RWPE2 (cell line): ENCODE data around the gene ING3.

Experiments
- ATAC-seq: fragments of 200-7000 bp; cut with Tn5 transposase; 3 replicates; pipeline ENCODE4 v1.9.1; 2021; ENCODE audit warnings: low read depth
- DNase-seq: peaks from one replicate; pipeline ENCODE4 v3.0.0-alpha.2; 2020; ENCODE audit warnings: low spot score
- H3K27ac ChIP-seq: fragments of 450-650 bp; 2 replicates; pipeline ENCODE4 v1.5.1; 2017; ENCODE audit warnings: mild to moderate bottlenecking; ENCODE audit not compliant: poor library complexity, severe bottlenecking
- H3K27me3 ChIP-seq: fragments of 250-450 bp; sonication (Bioruptor Pico); 2 replicates; pipeline ENCODE4 v1.5.1; 2021; ENCODE audit warnings: mild to moderate bottlenecking, moderate library complexity; ENCODE audit not compliant: insufficient read depth, poor library complexity, severe bottlenecking
- H3K36me3 ChIP-seq: fragments of 250-450 bp; sonication (Bioruptor Pico); 2 replicates; pipeline ENCODE4 v1.5.1; 2020; ENCODE audit warnings: low read depth, mild to moderate bottlenecking, moderate library complexity
- H3K4me1 ChIP-seq: fragments of 250-450 bp; sonication (Bioruptor Pico); 2 replicates; pipeline ENCODE4 v1.5.1; 2021; ENCODE audit warnings: mild to moderate bottlenecking, moderate library complexity; ENCODE audit not compliant: insufficient read depth, poor library complexity, severe bottlenecking
- H3K4me3 ChIP-seq: fragments of 250-450 bp; sonication (Bioruptor Pico); 2 replicates; pipeline ENCODE4 v1.5.1; 2021; ENCODE audit warnings: mild to moderate bottlenecking, moderate library complexity; ENCODE audit not compliant: severe bottlenecking
- H3K9me3 ChIP-seq: fragments of 250-450 bp; sonication (Bioruptor Pico); 2 replicates; pipeline ENCODE4 v1.5.1; 2021; ENCODE audit warnings: mild to moderate bottlenecking, moderate library complexity; ENCODE audit not compliant: severe bottlenecking
- CTCF ChIP-seq: fragments of 450-650 bp; IDR thresholded peaks from one replicate; pipeline ENCODE4 v1.5.1; 2017; ENCODE audit warnings: mild to moderate bottlenecking, moderate library complexity; ENCODE audit not compliant: poor library complexity, severe bottlenecking

ING3 gene

GRCh38 chr7:121012919-121013318 lies 62.3 kb downstream of the ING3 start:
- Histone ChIP-seq H3K4me1 (no peaks in the 10 kb centered on the region), H3K9me3 (no peaks in the 10 kb centered on the region), H3K4me3 (no peak overlapping the region), H3K27ac (no peak overlapping the region), H3K27me3 (no peaks in the 10 kb centered on the region), H3K36me3 (no peaks in the 10 kb centered on the region)
- DNase-seq (no peak), ATAC-seq (no peak)
- TF ChIP-seq CTCF: no peak

- TF ChIP-seq CTCF: no peak
- no peaks in the 10 kb centered on the region for H3K27me3 ChIP-seq
- ATAC-seq (no peak), DNase-seq (no peak)
- no peak overlapping the region for H3K4me3 ChIP-seq
- H3K27ac ChIP-seq: no peak overlapping the region
- peaks cover 12% of the 10 kb centered on the region for H3K4me1 ChIP-seq
- no peaks in the 10 kb centered on the region for H3K9me3 ChIP-seq
- H3K36me3 ChIP-seq: no peaks in the 10 kb centered on the region
Observed at GRCh38 chr7:121015560-121015959, 65.0 kb downstream of the ING3 start.

GRCh38 chr7:121016966-121017365 lies 66.4 kb downstream of the ING3 start:
- DNase-seq: no peak
- Histone ChIP-seq H3K36me3 (no peaks in the 10 kb centered on the region), H3K27me3 (no peaks in the 10 kb centered on the region), H3K4me3 (no peak overlapping the region), H3K9me3 (no peaks in the 10 kb centered on the region), H3K27ac (no peak overlapping the region), H3K4me1 (peaks cover 21% of the 10 kb centered on the region)
- no peak for ATAC-seq
- TF ChIP-seq CTCF: no peak

GRCh38 chr7:121017586-121017985 lies 67.0 kb downstream of the ING3 start:
- Histone ChIP-seq H3K4me3 (no peak overlapping the region), H3K36me3 (no peaks in the 10 kb centered on the region), H3K4me1 (peaks cover 21% of the 10 kb centered on the region), H3K27ac (no peak overlapping the region), H3K27me3 (no peaks in the 10 kb centered on the region), H3K9me3 (no peaks in the 10 kb centered on the region)
- ATAC-seq (no peak), DNase-seq (no peak)
- TF ChIP-seq CTCF: no peak

- Histone ChIP-seq H3K4me3 (no peak overlapping the region), H3K27ac (no peak overlapping the region), H3K36me3 (no peaks in the 10 kb centered on the region), H3K9me3 (no peaks in the 10 kb centered on the region), H3K4me1 (peaks cover 21% of the 10 kb centered on the region), H3K27me3 (no peaks in the 10 kb centered on the region)
- ATAC-seq (no peak), DNase-seq (no peak)
- TF ChIP-seq CTCF: no peak
Observed at GRCh38 chr7:121019018-121019417, 68.4 kb downstream of the ING3 start.
